Fibroblast of skin of right quadriceps (primary cell): ENCODE data around the gene MAEL.
"Not testable (repeated sequence)": the region's sequence is repeated elsewhere in the genome, so short reads cannot be mapped to it uniquely, and the experiment has no call there.

Experiments
- DNase-seq: peaks from one replicate; pipeline ENCODE4 v3.0.0-alpha.2; 2013

Gene MAEL

DNA sequence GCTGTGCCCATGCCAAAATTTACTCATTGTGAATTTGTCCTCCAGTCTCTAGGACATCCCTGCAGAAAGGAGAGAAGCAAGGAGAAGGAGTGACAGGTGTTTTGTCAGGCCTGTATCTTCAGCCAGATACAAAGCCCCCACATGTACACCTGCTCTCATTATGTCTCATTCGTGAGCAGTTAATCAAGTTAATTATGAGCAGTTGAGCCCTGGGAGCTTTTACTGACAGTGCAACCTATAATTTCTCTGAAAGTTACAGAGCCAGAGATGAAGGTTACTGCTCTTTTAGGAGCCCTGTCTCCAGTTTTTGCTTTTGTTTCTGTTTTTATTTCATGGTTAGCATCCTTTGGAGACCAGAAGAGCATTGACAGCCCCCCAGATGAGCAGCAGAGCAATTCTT is 8.7 kb upstream of the MAEL start:
- no peak for DNase-seq

DNA sequence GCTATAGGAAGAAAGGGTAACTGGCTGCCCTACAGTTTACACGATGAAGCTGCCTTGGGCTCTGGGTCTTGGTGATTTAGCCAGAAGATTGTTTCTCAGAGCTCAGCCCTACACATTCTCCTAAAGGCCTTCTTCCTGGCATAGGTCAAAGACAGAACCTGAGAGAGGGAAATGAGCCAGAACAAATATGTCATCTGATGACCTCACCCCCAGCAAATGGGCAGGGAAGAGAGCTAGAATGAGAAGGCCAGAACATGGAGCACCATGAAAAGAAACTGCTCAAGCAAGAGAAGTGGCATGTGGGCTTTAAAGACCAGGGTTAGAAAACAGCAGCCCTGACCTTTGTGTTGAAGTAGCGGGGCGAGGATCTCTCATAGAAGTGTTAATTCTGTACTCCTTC is 8.3 kb upstream of the MAEL start:
- no peak for DNase-seq

DNA sequence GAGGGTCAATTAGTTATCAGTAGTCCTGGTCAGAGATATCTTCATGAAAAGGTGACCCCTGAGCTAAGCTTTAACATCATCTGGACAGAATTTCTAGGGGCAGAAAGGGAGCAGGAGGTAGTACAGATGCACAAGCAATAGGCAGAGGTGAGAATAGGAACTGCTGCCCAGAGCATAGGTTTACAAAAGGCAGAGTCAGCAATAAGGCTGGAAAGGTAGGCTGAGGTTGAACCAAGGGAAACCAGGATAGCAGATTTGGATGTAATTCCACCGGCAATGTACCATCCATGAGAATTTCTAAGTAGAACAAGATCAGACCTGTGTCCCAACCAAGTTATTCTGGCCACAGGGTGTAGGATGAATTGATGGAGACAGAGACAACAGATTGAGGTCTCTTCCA is 7.5 kb upstream of the MAEL start:
- no peak for DNase-seq

DNA sequence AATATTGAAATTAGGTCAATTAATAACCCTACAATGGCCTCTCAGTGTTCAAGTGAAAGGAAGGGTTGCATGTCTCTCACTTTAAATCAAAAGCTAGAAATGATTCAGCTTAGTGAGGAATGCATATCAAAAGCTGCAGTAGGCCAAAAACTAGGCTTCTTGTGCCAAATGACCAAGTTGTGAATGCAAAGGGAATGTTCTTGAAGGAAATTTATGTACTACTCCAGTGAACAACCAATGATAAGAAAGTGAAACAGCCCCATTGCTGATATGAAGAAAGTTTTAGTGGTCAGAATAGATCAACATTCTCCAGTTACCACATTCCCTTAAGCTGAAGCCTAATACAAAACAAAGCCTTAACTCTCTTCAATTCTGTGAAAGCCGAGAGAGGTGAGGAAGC is 10.0 kb downstream of the MAEL start:
- DNase-seq = no peak

DNA sequence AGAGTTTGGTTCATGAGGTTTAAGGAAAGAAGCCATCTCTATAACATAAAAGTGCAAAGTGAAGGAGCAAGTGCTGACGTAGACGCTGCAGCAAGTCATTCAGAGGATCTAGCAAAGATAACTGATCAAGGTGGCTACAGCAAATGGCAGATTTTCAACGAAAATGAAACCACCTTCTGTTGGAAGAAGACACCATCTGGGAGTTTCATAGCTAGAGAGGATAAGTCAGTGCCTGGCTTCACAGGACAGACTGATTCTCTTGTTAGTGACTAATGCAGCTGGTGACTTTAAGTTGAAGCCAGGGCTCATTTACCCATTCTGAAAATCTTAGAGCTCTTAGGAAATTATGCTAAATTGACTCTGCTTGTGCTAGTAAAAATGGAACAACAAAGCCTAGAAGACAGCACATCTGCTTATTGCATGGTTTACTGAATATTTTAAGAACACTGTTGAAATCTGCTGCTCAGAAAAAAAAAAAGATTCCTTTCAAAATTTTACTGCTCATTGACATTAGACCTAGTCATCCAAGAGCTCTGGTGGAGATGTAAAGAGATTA is 10.5 kb downstream of the MAEL start:
- no peak for DNase-seq

DNA sequence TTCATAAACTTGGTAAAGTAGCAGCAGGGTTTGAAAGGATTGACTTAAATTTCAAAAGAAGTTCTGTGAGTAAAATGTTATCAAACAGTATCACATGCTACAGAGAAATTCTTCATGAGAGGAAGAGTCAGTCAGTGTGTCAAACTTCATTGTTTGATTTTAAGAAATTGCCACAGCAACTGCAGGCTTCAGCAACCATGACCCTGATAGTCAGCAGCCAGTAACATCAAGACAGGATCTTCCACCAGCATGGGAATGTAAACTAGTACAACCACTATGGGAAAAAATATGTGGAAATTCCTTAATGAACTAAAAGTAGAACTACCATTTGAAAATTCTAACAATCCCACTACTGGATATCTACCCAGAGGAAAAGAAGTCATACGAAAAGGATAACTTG is 11.5 kb downstream of the MAEL start:
- no peak for DNase-seq

DNA sequence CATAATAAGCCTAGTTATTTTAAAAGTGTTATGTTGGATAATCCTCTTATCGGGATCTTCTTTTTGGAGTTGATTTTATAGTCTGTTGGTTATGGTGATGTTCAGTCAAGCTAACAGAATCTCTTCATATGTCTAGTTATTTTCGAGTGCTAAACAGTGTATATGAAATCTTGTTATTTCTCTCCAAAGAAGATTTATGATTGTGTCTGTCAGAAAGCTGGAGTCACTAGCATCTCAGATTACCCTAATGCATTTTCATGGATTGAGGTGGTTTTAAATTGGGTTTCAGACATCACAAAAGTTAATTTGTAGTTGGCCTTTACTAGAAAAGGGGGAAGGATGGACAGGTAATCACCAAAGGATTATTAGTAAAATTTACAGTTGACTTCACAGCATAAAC is 13.3 kb downstream of the MAEL start:
- DNase-seq = no peak

DNA sequence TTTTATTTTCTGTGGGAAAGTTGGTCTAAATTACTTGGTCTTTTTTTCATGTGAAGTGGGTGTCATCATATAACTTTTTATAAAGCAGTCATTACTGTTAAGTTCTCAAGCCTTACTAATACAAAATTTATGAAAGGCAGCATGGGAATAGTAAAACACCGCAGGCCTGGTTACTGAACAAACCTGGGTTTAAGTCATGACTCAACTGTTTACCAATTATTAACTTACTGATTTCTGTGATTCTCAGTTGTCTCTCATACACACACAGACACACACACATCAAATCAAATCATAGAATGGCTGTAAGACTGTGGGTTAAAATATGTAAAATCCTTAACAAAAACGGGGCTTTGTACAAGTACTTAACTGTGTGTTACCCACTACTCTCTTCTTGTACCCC is 14.6 kb downstream of the MAEL start:
- no peak for DNase-seq

DNA sequence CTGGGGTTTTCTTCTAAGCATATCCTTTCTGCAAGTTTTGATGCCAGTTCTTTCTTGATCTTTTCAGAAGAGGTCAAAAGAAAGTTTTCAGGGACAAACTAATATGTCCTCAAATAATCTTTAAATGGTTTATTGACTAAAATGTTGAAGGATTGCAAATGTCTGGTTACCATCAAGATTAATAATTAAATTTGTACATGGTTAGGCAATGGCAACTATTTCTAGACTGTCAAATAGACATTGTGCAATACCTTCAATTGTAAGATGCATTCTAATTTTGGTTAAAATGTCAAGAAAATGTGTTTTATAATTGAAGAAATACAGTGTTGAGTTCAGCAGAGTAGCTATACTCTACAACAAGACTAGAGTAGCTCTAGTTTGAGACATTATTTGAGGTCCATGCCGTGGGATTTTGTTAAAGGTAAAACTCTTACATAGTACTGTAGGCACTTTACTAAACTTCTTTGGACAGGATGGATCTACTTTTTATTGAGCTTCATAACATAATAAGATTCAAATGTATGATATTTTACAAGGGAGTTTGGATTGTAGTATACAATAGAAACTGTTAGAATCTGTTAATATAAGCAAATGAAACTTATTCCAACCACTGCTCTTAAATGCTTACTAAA is 22.6 kb downstream of the MAEL start:
- no peak for DNase-seq

DNA sequence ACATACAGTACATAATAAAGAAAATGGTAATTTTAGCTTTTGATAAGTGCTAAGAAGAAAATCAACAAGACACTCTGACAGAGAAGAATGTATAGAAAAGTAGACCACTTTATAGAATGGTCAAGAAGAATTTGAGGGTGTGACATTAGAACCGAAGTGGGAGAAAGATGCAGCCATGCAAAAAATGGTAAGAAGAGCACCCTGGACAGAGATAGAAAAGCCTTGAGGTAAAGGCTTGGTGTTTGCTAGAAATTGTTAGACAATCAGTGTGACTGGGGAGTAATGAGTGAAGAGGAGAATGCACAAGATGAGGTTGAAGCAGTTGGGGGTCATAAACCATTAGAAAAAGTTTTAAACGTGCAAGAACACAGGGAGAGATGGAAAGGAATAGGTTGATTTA is 23.5 kb downstream of the MAEL start:
- DNase-seq = no peak

DNA sequence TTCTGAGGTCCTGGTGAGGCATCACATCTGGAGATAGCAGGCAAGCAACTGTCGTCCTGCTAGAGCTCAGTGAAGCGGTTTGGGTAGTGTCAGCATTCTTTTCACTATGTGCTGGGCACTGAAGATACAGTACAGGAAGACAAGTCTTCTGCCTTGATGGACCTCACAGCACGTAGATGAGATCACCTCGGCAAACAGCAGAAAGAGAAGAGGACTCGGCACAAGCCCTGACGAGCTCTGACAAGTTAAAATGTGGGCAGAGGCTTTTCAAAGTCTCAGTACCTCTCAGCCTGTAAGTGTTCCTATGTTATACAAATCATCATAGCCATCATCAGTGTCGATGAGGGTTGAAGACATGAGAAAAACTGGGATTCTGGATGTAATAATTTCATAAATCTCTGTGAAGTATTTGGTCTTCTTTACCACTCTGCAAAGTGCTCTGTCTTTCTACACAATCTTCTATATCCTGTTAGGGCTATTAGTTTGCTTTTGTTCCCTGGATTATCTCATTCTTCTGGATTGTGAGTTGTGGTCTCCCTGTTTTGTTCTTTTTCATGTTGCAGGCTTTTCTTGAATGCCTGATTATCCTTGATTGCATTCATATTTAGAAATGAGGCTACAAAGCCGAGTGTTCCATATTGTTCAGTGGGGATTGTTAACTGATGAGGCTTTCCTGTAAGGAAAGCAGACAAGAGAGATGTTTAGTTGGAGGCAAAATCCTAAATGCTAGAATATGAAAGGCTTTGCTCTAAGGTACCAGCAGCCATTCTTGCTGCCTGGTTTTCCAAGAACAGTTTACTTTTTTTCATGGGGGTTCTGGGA is 24.2 kb downstream of the MAEL start:
- DNase-seq = no peak

DNA sequence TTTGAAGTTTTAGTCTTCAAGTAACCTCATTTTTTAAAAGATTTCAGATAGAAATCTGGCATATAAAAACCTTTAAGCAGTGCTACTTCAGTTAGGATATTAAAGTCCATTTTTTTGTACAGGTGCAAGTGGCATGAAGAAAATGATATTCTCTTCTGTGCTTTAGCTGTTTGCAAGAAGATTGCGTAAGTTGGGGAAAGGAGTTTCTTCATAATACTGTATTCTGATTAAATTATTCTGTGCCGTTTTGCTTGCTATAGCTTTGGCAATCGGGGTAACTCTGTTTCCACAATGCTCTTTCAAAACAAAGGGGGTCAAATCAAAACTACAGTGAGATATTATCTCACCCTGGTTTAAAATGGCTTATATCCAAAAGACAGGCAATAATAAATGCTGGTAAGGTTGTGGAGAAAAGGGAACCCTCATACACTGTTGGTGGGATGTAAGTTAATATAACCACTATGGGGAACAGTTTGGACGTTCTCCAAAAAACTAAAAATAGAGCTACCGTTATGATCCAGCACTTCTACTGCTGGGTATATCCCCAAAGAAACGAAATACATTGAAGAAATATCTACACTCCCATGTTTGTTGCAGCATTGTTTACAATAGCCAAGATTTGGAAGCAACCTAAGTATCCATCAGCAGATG is 27.1 kb downstream of the MAEL start:
- no peak for DNase-seq

DNA sequence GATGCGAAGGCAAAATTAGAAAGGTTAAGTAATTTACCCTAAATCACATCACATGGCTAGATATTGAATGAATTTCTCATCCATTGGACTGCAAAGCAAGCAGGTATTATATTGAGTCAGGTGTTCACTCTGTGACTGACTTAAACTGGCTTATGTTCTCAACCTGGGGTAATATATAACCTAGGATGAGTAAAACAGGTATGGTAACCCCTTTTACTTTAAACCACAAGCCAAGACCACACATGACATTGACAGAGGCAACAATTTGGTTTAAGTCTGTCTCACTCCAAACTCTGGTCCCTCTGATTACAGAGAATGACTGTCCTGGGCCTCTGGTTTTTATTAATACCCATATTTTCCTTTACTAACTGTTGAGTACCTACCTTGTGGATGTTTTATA is 33.3 kb downstream of the MAEL start:
- DNase-seq = no peak

DNA sequence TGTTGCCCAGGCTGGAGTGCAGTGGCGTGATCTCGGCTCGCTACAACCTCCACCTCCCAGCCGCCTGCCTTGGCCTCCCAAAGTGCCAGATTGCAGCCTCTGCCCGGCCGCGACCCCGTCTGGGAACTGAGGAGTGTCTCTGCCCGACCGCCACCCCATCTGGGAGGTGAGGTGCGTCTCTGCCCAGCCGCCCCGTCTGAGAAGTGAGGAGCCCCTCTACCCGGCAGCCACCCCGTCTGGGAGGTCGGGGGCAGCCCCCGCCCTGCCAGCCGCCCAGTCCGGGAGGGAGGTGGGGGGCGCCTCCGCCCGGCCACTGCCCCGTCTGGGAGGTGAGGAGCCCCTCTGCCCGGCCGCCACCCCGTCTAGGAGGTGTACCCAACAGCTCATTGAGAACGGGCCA is 40.5 kb downstream of the MAEL start:
- DNase-seq = not testable (repeated sequence)

DNA sequence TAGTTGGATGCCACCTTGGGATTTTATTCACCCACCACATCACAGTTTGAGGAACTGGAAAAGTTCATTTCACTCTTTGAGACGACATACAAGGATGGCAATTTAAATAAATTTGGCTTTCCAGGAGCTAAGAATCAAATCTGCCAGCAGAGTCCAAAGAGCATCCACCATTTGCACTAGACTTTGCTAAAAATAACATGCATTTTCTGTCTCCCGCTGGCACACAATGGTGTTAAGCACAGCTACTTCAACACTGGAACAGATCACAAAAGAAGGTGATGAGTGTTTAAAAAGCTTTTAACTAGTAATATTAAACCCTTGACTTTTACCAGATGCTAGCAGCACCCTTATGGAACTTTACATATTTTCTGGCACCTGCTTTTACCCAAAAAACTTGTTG is 44.6 kb downstream of the MAEL start:
- DNase-seq = no peak

DNA sequence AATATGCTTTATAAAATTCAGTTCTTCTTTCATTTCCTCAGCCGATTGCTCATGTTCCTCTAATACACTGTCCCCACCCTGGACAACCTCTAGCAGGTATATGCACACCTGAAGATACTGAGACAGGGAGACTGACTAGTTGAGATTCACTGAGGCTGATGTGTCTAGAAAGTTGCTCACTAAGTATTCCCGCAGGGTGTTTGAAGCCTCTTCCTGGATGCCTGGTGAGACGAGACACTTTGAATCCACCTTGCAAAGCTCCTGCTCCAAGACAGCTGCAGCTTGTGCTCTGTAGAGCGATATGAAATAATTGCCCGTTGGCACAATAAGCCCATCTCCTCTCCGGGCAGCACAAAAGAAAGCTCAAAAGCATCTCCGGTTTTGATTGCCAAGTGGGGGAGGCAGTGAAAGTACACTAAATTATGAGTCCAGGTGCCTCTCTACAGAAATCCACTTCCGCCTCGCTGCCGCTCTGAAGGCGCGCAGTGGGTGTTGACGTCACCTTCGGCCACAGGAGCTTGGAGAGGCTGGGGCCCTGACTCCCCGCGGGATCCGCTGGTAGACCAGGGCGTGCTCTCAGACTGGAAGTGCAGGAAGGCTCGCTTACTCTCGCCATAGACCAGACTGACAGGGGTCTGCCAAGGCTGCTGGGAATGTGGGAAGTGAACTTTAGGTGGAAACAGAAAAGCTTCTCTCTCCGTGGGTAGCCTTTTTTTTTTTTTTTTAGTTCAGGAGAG is 54.8 kb downstream of the MAEL start:
- no peak for DNase-seq

DNA sequence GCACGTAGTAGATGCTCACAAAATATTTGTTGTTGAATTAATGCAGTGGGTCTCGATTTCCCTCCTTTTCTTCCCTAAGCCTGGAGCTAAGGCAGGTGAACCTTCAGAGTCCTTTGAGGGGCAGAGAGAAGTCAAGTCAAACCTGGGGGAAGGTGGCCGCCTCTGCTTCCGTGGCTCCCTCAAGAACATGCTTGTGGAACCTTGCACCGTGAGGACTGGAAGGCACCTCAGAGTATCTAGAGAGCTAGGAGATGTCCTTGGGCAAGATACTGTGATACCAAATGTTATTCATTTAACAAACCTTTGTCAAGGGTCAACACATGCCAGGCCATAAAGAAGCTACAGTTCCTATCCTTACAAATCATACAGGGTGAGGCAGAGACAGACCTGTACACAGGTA is 62.8 kb downstream of the MAEL start:
- DNase-seq = no peak

DNA sequence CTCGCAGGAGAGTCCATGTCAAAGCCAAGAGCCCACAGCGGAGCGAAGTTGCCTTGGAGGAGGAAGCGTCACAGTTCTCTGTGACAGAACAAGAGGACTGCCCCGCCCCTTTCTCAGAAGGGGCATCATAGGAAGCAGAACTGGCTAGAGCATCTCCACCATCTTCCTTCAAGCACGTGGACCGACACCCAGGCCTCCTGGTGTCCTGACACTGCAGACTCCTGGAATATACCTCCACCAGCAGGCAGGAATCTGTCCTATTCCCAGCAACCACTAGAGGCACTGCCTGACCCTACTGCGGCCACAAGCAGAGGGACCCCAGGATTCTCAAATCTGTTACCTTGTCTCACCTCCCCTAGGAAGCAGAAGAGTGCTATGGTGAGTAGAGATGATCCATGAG is 63.3 kb downstream of the MAEL start:
- DNase-seq = no peak

DNA sequence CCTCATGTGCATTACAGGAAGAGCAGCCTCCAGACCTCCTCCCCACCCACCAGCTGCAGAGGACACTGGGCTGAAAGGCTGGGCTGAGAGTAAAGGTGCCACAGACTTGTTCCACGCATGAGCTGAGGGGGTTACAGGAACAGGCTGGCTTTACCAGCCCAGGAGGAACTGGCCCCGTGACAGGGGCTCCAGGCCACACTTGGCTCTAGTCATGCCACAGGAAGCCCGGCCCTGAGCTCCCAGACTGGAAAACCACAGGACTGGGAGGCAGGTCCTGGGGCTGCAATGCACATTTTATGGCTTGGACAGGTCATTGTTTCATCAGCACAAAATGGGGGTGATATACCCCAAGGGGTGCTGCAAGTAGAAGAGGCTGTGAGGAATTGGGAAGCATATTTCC is 65.5 kb downstream of the MAEL start:
- no peak for DNase-seq

DNA sequence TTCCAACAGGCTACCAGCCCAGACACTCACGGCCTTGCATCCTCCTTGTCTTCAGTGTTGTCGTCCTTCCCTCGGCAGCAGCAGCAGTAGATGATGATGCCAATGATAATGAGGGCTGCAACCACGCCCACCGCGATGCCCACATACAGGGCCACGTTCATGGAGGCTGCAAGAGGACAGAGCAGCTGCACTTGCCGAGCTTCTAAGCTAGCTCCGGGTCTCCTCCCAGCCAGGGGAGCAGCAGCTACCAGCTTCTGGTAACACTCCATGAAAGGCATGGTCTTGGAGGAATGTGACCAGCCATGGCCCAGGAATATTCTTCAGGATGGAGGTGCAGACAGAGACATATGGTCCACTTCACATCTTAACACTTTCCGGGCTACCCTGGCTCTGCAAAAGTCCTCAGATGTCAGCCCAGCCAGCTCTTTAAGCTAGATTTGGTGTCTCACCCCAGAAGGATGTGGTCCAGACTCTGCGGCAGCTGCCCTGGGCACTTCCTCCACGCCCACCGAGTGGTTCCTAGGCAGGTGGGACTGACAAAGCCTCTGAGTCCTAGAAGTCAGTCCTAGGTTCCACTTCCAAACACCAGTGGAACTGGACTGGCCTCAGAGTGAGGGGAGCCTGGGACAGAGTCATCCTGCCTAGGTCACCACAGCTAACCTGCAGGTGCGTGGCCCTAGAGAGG is 66.0 kb downstream of the MAEL start:
- DNase-seq = no peak

DNA sequence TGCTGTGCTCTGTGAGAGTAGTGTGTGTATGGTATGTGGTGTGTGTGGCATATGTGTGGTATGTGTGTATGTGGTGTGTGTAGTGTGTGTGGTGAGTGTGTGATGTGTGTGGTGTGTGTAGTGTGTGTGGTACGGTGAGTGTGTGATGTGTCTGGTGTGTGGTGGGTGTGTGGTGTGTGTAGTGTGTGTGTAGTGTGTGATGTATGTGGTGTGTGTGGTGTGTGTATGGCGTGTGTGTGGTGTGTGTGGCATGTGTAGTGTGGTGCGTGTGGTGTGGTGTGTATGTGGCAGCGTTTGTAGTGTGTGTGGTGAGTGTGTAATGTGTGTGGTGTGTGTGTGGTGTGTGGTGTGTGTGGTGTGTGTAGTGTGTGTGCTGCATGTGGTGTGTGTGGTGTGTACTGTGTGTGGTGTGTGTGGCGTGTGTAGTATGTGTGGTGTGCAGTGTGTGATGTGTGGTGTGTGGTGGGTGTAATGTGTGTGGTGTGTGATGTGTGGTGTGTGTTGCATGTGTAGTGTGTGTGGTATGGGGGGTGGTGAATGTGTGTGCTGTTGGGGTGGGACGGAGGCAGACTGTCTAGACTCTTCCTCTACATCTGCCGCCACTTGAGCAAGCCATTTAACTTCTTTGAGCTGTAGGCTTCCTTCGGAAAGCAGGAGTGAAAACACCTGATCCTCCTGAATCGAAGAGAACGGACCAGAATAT is 67.6 kb downstream of the MAEL start:
- DNase-seq = no peak

DNA sequence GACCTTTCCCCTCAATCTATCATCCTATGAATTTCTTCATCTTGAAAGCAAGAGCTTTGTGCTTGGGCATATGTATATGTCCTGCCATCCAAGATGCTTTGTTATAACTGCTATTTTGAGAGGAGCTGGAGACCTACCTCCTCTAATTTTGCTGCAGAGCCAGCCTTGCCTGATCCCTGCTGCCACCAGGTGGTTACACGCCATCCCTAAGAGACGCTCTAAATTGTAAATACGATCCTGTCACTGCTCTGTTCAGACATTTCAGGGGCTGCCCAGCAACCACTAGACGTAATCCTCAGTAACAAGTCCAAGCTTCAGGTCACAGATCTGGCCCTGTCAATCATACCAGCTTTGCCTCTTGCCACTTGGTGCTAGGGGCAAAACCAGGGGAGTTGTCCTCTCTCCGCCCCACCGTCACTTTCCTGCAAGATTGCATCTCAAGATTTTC is 68.2 kb downstream of the MAEL start:
- peak; percentile 8 for DNase-seq
